PC-3 (cell line): ENCODE results near the gene SERPINB13. TPM values are rescaled to one million over a fixed set of nuclear protein-coding genes. Genes with fewer than 3 reads are reported as not detected.

ENCODE experiments used
- ATAC-seq: fragments of 200-7000 bp; cut with Tn5 transposase; 2 replicates; pipeline ENCODE4 v1.9.1; 2020; ENCODE audit warnings: mild to moderate bottlenecking, moderate library complexity
- BruUV-seq: library from RNA; stranded (reverse); fragments of 400-500 nt; replicated peaks from 2 replicates; lab custom pipeline; 2021; lab: Mats Ljungman, UMichigan
- CTCF ChIA-PET: fragments of 300-600 bp; sonication (Branson Sonifier 250); formaldehyde crosslinking; loops from one replicate; lab custom pipeline; 2022; ENCODE audit warnings: antibody characterized with exemption; lab: Charles Lee
- POLR2A ChIA-PET: fragments of 300-600 bp; sonication (Branson Sonifier 250); formaldehyde crosslinking; loops from one replicate; lab custom pipeline; 2022; ENCODE audit warnings: antibody characterized with exemption; ENCODE audit not compliant: unreplicated experiment; lab: Charles Lee
- DNase-seq: peaks from one replicate; pipeline ENCODE4 v3.0.0-alpha.2; 2015
- H2AFZ ChIP-seq: fragments of 300-600 bp; sonication (generic); 2 replicates; pipeline ENCODE4 v1.6.0; 2016; ENCODE audit warnings: antibody characterized with exemption, low read length
- H3F3A ChIP-seq: fragments of 300-600 bp; sonication (generic); one replicate; pipeline ENCODE4 v1.6.0; 2017; ENCODE audit warnings: antibody characterized with exemption, low read length, control low read depth, mild to moderate bottlenecking; ENCODE audit not compliant: unreplicated experiment
- H3K27ac ChIP-seq: fragments of 300-600 bp; sonication (generic); 2 replicates; pipeline ENCODE4 v1.5.1; 2016; ENCODE audit warnings: mild to moderate bottlenecking, low read length
- H3K27me3 ChIP-seq: fragments of 300-600 bp; sonication (generic); 2 replicates; pipeline ENCODE4 v1.6.1; 2016; ENCODE audit warnings: low read length, mixed read lengths
- H3K36me3 ChIP-seq: fragments of 300-600 bp; sonication (generic); 2 replicates; pipeline ENCODE4 v1.6.1; 2016; ENCODE audit warnings: low read depth, mixed run types, low read length, mixed read lengths
- H3K4me1 ChIP-seq: fragments of 300-600 bp; sonication (generic); 2 replicates; pipeline ENCODE4 v1.5.1; 2016; ENCODE audit warnings: low read length; ENCODE audit not compliant: insufficient read depth
- H3K4me2 ChIP-seq: fragments of 300-600 bp; sonication (generic); 2 replicates; pipeline ENCODE4 v1.6.0; 2016; ENCODE audit warnings: low read length
- H3K4me3 ChIP-seq: fragments of 300-600 bp; sonication (generic); 2 replicates; pipeline ENCODE4 v1.5.1; 2016; ENCODE audit warnings: mild to moderate bottlenecking, low read length, mixed read lengths
- H3K79me2 ChIP-seq: fragments of 300-600 bp; sonication (generic); 2 replicates; pipeline ENCODE4 v1.6.1; 2017; ENCODE audit warnings: low read length, mixed read lengths
- H3K9ac ChIP-seq: fragments of 300-600 bp; sonication (generic); 2 replicates; pipeline ENCODE4 v1.6.0; 2016; ENCODE audit warnings: mild to moderate bottlenecking, low read length
- H3K9me2 ChIP-seq: fragments of 300-600 bp; sonication (generic); replicated peaks from 2 replicates; pipeline ENCODE4 v1.6.1; 2016; ENCODE audit warnings: mixed run types, low read length, mixed read lengths
- H3K9me3 ChIP-seq: fragments of 300-600 bp; sonication (generic); 2 replicates; pipeline ENCODE4 v1.6.1; 2016; ENCODE audit warnings: low read length, mixed read lengths
- H4K20me1 ChIP-seq: fragments of 300-600 bp; sonication (generic); 2 replicates; pipeline ENCODE4 v1.6.1; 2016; ENCODE audit warnings: low read length, mixed read lengths
- CTCF ChIP-seq: fragments of 300-600 bp; sonication (generic); conservative IDR thresholded peaks from 2 replicates; pipeline ENCODE4 v1.5.1; 2017; ENCODE audit warnings: antibody characterized with exemption, low read depth, mild to moderate bottlenecking, low read length
- EZH2 ChIP-seq: fragments of 300-600 bp; sonication (generic); IDR thresholded peaks from one replicate; pipeline ENCODE4 v1.6.1; 2017; ENCODE audit warnings: antibody characterized with exemption, mild to moderate bottlenecking, low read length; ENCODE audit not compliant: unreplicated experiment
- EZH2phosphoT487 ChIP-seq: fragments of 300-600 bp; sonication (generic); IDR thresholded peaks from 2 replicates; pipeline ENCODE4 v1.6.1; 2018; ENCODE audit warnings: mild to moderate bottlenecking, antibody characterized with exemption, low read length, borderline replicate concordance
- intact Hi-C: fragments of 100-400 bp; cut with micrococcal nuclease; formaldehyde crosslinking; loops from 2 replicates; pipeline ENCODE4 v1.9.0; 2023
- total RNA-seq: library from RNA; depleted of rRNA; stranded (reverse); fragments of >200 nt; gene quantifications from 2 replicates; pipeline ENCODE4 v1.2.3, GENCODE V29; 2014

The SERPINB13 gene
- total RNA-seq, 1 experiment from 2014 or later, result not detected

- no peak for ATAC-seq
- no TSS peak for BruUV-seq
- POLR2A ChIA-PET, result no interaction called here
These were observed 37.7 kb downstream of the SERPINB13 start for GRCh38 chr18:63624863-63625262.

GRCh38 chr18:63626431-63626830, 39.3 kb downstream of the SERPINB13 start:
- Histone ChIP-seq H3K27me3 (no peaks in the 10 kb centered on the region), H3K9me3 (peaks cover 19% of the 10 kb centered on the region), H3F3A (no peaks in the 10 kb centered on the region), H3K4me3 (no peak overlapping the region), H3K9ac (no peak overlapping the region), H2AFZ (no peak overlapping the region), H3K27ac (no peak overlapping the region), H3K4me1 (no peaks in the 10 kb centered on the region), H3K4me2 (no peak overlapping the region), H4K20me1 (no peaks in the 10 kb centered on the region), H3K36me3 (peaks cover 7% of the 10 kb centered on the region; the same call in 1 of the 2 replicates), H3K79me2 (no peaks in the 10 kb centered on the region), H3K9me2 (no peaks in the 10 kb centered on the region)
- CTCF ChIA-PET, result no interaction called here
- POLR2A ChIA-PET, result no interaction called here
- ATAC-seq (no peak), DNase-seq (no peak)
- no peak for TF ChIP-seq CTCF
- no peak for TF ChIP-seq EZH2
- TF ChIP-seq EZH2phosphoT487, result no peak
- no TSS peak for BruUV-seq
- intact Hi-C loops, result no loop called here

More at GRCh38 chr18:63624863-63625262, 37.7 kb downstream of the SERPINB13 start:
- H3K9me2 ChIP-seq, result no peaks in the 10 kb centered on the region
- H3K4me2 ChIP-seq, result no peak overlapping the region
- no peak overlapping the region for H2AFZ ChIP-seq
- CTCF ChIA-PET, result no interaction called here
- H3K9ac ChIP-seq, result no peak overlapping the region
- DNase-seq, result no peak
- H4K20me1 ChIP-seq, result no peaks in the 10 kb centered on the region
- no peaks in the 10 kb centered on the region for H3K27me3 ChIP-seq
- H3K79me2 ChIP-seq, result no peaks in the 10 kb centered on the region
- no peaks in the 10 kb centered on the region for H3F3A ChIP-seq
- intact Hi-C loops, result no loop called here
- H3K4me3 ChIP-seq, result no peak overlapping the region
- TF ChIP-seq EZH2phosphoT487, result no peak
- no peak for TF ChIP-seq EZH2
- no peak for TF ChIP-seq CTCF
- H3K27ac ChIP-seq, result no peak overlapping the region
- peaks cover 7% of the 10 kb centered on the region; the same call in 1 of the 2 replicates for H3K36me3 ChIP-seq
- H3K9me3 ChIP-seq, result peaks cover 19% of the 10 kb centered on the region
- H3K4me1 ChIP-seq, result no peaks in the 10 kb centered on the region

DNA sequence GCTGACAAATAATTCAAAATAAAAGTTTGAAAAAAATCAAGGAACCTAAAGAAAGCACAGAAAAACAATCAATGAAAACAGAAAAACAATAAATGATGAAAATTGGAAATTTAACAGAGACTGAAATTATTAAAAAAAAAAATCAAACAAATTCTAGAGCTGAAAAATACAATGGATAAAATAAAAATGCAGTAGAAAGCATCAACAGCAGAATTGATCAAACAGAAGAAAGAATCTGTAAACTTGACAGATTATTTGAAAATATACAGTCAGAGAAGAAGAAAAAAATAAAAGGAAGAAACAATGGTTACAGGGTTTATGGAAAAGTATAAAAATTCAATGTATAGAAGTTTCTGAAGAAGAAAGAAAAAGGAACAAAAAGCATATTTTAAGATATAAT, 40.7 kb downstream of the SERPINB13 start:
- TF ChIP-seq CTCF (no peak), EZH2phosphoT487 (no peak), EZH2 (no peak)
- H3K4me1 ChIP-seq, result no peaks in the 10 kb centered on the region
- H3K27ac ChIP-seq, result no peak overlapping the region
- ChIA-PET CTCF (no interaction called here), POLR2A (no interaction called here)
- H3K9me3 ChIP-seq, result peaks cover 23% of the 10 kb centered on the region
- H3K36me3 ChIP-seq, result peaks cover 7% of the 10 kb centered on the region; the same call in 1 of the 2 replicates
- DNase-seq (no peak), ATAC-seq (no peak)
- H3F3A ChIP-seq, result no peaks in the 10 kb centered on the region
- H3K4me2 ChIP-seq, result no peak overlapping the region
- no TSS peak for BruUV-seq
- no peaks in the 10 kb centered on the region for H4K20me1 ChIP-seq
- H3K27me3 ChIP-seq, result no peaks in the 10 kb centered on the region
- intact Hi-C loops, result no loop called here
- no peak overlapping the region for H3K9ac ChIP-seq
- H3K9me2 ChIP-seq, result no peaks in the 10 kb centered on the region
- no peak overlapping the region for H3K4me3 ChIP-seq
- H2AFZ ChIP-seq, result no peak overlapping the region
- H3K79me2 ChIP-seq, result no peaks in the 10 kb centered on the region
